Non-pigmented ciliary epithelial cell (primary cell): ENCODE data around the gene TMC8.

Experiments used
- DNase-seq: peaks from one replicate; pipeline ENCODE4 v3.0.0-alpha.2; 2010; ENCODE audit warnings: low read depth

The TMC8 gene

DNA sequence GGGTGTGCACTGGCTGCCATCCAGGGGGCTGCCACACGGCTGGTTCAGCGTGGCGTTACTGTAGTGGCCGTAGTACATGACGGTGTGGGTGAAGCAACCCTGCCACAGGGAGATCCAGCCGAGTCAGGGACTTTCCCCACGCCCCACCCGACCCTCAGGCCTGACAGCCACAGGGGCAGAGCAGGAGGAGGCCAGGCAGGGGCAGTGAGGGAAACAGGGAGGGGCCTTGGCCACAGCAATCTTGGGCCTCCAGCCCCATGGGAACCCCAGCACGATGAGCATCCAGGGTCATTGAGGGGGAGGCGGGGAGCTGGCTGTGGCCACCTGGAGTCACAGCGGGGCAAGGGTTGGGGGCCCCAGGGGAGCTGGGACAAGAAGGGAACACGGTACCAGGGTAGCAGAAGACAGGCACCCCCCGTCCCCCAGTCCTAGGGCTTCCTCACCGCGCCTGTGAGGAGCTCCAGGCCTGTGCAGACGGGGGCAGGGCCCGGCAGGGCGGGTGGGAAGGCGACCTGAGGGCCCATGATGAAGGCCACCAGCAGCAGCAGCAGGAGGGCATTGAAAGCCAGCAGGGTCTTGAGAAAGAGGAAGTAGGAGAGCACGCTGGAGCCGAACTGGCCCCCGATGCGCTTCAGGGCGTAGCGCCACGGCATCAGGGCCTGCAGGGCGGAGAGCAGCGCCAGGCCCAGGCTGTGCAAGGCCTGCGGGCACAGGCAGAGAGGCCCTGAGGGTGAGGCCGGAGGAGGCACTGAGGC lies 6.3 kb upstream of the TMC8 start:
- no peak for DNase-seq

DNA sequence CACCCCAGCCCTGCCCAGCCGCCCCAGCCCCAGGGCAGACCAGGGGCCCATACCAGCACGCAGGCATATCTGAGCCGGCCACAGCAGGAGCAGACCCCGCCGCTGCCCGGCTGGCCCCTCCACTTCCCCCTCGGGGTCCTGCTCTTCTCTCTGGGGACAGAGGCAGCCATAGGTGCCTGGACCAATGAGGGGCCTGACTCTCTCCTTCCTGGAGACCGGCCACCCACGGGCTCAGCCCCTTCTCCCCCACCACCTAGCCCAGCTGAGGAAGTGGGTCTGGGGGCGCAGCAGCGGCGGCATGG lies 5.8 kb upstream of the TMC8 start:
- DNase-seq: no peak

DNA sequence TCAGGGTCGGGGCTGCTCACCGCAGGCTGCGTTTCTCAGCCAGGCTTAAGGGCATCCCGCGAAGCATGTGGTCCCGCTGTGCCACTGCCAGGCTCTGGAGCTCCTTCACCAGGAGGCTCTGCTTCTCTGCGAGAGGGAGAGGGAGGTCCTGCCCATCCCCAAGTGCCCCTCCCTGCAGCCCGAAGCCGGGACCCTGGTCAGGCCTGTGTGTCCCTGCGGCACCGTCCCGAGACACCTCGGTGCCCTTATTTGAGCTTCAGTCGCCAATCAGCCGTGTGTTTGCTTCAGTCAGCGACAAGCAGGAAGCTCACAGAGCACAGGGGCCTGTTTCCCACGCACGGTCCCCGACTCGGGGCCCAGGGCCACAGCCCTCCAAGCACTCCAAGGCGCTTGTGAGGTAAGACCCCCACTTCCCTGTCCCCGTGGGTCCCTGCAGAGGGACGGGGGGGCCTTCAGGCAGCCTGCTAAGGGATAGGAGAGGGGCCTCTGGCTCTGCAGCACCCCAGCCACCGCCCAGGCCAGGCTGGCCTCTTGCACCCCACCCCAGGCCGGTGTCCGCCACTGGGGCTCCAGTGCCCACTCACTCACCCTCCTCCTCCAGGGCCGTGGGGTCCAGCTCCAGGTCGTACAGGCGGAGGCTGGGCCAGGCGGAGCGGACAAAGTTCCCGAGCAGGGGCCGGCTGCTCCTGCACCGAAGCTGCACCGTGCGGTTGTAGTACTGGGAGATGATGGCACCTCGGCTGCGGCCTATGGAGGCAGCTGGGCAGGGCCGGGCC lies 5.2 kb upstream of the TMC8 start:
- DNase-seq: no peak

GRCh38 chr17:78125976-78126894 lies 4.3 kb upstream of the TMC8 start:
- DNase-seq: no peak

DNA sequence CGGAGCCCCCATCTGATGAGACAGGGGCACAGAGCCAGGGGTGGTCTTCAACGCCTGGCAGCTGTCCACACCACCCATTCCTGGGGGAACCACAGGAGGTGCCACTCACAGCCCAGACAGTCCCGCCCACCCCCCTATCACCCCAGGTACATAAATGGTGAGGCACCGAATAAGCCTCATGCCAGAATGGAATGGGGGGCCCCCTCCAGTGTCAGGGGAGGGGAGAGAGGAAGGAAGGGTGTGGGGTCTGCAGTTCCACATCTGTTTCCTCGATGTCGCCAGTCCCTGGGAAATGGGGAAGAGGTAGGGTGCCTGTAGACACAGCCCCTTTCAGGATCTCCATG lies 3.7 kb upstream of the TMC8 start:
- DNase-seq: no peak

- no peak for DNase-seq
These were observed 3.2 kb upstream of the TMC8 start for GRCh38 chr17:78127239-78127887.

- DNase-seq: no peak
These were observed 2.6 kb upstream of the TMC8 start for GRCh38 chr17:78127888-78128550.

- DNase-seq: no peak
These were observed 1.8 kb upstream of the TMC8 start, which contains the start of gene TMC6 for GRCh38 chr17:78128551-78129350. TMC6 (minus strand) TSS chr17:78128755; CDS start chr17:78126832, 1,923 bp downstream.

DNA sequence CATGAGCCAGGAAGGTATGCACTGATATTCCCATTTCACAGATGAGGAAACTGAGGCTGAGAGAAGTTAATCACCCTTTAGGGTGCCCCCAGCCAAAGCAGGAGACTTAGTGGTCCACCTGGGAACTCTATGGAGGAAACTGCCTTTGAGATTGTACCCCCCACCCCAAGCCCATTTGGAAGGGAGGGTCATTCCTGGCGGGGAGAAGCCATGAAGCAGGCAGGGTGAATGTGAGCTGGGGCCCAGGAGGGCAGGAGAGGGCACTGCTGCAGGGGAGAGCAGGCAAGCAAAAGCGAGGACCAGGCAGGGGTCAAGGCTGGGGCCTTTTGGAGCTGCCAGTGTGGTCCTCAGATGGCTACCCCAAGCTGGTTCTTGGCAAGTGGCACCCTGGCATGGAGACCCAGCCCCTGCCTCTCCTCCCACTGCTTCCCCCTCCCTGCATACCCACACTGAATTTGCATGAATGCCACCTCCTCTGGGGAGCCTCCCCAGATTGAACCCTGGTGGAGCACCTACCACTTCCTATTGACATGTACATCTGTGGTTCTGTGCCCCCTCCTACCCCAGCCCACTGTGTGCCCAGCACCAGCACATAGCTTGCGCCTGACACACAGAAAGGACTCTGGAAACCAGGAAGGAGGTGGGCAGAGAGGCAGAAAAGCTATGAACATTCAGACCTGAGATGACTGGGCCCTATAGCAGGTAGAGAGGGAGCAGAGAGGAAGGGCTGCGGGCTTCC lies 1.1 kb upstream of the TMC8 start:
- no peak for DNase-seq

DNA sequence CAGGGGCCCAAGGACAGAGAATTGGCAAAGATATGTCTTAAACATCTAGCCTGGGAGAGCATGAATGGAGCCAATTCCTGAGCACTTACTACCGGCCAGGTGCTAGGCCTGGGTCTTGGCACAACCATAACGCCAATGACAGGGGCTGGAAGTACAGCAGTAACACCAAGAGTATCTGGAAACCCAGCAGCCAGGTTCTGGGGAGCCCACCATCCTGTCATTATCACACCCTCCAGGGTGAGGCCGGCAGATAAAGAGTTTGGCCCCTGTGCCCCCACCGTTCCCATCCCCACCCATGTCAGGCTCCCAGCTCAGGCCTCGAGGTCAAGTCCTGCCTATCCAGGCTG lies 508 bp upstream of the TMC8 start:
- no peak for DNase-seq

DNA sequence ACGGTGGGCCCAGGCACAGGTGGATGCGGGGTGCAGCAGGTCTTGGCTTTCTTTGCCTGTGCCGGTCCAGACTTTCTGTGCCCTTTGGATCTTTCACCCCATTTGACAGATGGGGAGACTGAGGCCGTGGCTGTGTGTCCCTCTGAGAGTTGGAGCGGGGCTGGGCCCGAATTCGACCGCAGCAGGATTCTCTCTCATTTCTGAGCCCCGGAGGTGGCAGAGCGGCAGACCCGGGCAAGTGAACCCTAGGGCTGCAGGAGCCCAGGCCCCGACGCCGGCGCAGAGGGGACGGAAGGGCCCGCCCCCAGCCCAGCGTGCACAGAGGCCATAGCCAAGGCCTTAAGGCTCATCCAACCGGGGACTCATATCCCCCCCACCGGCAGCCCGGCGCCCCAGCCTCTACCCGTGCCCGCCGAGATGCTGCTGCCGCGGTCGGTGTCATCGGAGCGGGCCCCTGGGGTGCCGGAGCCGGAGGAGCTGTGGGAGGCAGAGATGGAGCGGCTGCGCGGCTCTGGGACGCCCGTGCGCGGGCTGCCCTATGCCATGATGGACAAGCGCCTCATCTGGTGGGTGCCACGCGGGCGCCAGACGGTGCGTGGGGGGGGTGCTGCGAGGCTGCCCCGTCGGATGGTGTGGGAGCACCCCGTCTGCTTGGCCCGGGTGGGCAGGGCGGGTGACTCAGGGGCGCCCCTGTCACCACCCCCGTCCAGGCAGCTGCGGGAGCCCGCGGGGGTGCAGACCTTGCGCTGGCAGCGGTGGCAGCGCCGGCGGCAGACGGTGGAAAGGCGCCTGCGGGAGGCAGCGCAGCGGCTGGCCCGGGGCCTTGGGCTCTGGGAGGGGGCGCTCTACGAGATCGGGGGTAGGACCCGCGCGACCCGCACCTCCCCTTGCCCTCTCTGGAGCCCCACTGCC lies 857 bp downstream of the TMC8 start:
- no peak for DNase-seq

DNA sequence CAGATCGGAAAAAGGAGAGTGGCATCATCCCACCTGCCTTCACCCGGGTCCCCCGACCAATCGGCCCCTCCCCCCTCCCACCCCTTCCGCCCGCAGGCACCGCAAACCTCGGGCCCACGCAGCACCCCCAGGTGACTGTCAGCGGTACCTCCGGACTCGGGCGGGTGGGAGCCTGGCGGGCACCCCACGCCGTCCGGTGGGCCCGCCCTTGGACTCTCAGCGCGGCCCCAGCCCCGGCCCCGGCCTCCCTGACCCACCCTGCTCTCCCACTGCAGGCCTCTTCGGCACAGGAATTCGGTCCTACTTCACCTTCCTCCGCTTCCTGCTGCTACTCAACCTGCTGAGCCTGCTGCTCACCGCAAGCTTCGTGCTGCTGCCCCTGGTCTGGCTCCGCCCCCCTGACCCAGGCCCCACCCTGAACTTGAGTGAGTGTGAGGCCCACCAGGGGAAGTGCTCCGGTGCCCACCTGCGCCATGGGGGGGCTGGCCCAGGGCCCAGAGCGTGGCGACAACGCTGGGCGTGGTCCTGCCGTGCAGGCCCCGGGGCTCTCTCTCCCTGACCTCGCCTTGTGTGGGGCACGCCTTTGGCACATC lies 1.6 kb downstream of the TMC8 start:
- no peak for DNase-seq

- DNase-seq: no peak
These were observed 2.2 kb downstream of the TMC8 start for GRCh38 chr17:78132767-78133178.

GRCh38 chr17:78133179-78133951 lies 2.8 kb downstream of the TMC8 start:
- DNase-seq: no peak

DNA sequence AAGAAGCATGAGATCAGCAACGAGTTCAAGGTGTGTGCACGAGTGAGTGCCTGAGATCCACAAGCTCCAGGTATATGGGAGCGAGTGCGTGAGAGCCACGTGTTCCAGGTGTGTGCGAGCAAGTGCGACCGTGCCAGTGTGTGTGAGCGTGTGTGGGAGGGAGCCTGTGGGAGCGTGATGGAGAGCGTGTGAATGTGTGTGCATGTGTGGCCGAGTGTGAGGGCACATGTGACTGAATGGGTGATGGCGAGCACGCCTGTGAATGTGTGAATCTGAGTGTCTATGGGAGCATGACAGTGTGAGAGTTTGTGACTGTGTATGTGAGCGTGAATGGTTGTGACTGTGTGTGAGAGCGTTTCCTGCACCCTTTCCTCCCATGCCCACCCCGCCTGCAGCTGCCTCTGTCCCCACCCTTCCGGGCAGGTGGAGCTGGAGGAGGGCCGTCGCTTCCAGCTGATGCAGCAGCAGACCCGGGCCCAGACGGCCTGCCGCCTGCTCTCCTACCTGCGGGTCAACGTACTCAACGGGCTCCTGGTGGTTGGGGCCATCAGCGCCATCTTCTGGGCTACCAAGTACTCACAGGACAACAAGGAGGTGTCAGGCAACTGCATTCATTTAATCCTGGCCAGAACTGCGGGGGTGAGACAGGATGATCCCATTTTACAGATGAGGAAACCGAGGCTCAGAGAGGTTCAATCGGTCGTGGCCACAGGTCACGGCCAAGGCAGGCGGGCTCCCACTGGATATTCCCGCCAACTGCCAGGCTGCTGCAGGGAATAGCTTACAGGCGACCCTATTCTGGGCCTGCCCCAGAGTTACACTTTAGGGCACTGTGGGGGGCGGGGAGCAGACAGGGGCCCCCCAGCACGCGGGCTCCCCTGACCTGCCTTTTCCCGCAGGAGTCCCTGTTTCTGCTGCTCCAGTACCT lies 3.7 kb downstream of the TMC8 start:
- DNase-seq: no peak

DNA sequence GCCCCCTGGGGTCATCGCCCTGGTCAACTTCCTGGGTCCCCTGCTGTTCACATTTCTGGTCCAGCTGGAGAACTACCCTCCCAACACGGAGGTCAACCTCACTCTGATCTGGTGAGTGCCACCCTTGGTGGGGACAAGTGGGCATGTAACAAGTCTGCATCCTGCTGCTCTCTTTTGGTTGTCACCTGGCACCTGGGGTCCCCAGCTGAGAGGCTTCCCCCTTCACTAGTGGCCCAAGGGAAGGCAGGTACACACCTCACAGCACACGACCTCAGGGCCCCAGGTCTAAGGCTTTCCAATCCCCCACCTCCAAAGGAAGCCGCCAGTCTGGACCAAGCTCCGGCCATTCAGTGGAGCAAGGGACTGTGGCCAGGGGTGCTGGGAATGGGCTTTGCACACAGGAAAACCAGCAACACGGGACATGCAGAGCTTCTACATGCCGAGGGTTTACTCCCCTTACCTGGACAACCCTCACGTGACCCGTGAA lies 4.4 kb downstream of the TMC8 start:
- no peak for DNase-seq
